GM19238 (cell line): Measurements from ENCODE around the gene LEAP2.

Experiments used
- DNase-seq: peaks from one replicate; pipeline ENCODE4 v3.0.0; 2011; ENCODE audit warnings: low spot score; ENCODE audit not compliant: insufficient read length

The LEAP2 gene

DNA sequence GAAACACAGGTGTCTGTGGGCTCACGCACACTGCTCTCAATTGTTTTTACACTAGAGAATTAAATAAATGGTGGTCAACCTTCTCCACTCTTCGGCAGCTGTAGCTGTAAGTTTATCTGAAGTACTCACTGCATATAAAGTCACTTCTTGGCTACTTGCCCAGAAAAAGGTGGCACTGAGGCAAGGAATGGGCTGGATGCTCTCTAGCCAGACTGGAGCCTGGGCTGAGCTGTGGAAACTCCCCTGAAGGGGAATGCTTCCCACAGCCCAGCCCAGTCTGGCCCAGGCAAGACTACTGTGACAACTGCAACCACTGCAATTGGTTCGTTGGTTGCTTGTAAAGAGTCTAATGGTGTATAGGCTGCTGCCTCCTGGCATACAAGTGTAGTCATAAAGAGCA is 4.5 kb downstream of the LEAP2 start:
- no peak for DNase-seq

DNA sequence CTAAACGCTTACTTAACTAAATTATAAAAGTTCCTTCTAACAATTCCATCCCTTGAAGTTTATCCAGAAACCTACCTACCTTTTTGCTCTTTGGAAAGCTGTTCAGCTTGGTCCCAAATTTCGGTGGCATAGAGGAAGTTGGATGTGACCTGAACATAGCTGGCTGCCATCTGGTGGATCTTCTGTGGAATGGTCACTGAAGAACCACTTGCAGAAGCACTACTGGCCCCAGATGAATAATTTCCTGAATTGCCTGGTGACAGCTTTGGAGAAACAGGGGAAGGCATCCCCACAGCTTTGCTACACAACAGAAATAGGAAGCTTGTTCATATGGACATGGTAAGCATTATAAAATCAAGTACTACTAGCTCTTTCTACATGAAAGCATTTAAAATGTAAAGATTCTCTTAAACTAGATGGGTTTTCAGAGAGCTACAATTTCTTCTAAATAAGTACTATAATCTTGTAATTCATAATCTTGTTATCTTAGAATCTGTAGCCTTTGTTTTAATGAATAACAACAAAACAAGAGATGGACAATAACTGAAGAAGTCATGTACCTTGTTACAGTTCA is 9.9 kb downstream of the LEAP2 start:
- no peak for DNase-seq

DNA sequence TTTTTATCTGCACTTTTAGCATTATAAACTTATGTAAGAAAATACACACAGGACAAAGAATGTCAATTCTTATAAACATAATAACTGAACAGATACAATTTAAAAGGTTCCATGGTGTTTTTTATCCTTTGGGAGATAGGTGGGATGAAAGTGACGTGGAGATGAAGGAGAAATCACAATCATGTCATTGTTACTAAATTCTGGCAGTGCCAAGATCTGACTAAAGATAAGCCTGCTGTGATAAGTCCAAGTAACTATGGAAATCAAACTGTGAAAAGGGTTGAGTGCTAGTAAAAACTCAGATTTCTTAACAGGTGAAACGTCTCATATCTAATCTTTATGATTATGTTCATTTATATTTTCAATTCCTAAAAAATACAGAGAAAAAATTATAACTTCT is 11.1 kb downstream of the LEAP2 start:
- DNase-seq = no peak

DNA sequence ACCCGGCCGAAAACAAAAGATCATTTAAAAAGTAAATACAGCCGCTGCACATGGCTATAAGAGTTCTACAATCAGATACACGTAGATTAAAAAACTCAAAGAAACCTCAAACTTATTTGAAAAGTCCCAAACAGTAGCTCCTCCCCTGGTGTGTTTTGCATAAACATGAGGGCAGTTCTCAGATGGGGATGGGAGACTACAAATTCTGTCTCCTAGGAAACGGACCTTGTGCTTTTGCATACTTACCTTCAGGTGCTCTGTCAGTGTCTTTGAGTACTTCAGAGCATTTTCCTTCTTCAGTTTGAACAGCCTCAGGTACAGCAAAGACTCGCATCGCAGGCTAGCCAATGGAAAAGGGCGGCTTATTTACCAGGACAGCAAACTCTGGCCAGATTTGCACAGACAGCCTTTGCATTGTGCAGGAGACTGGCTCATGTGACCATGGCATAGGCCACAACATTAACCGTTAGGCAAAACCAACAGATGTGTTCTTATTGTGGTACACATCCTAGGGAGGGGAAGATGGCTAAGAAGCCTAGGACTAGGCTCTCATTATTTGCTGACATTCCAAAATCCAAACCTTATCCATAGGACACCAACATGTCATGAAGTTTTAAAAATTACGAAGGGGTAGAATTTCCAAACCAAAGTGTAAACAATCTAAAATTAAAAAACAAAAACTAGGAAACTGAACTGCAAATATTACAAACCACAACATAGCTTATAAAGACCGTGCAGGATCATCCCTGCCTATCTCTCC is 12.8 kb downstream of the LEAP2 start:
- DNase-seq = no peak

DNA sequence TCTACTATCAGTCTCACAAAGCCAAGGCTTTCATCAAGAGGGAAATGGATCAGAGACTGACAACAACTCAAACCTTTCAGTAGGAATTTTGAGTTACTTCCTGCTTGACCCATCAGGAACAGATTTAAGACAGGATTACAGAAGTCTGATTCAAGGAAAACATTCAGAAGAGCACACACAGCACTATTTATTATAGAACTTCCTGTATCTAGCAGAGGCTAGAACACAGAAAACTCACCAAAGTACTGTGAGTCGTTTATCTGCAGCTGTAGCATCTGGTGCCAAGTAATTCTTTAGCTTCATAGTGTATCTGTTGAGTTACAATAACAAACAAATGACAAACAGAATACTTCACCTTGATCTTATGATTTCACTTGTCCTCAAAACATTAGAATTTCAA is 13.8 kb downstream of the LEAP2 start:
- no peak for DNase-seq

DNA sequence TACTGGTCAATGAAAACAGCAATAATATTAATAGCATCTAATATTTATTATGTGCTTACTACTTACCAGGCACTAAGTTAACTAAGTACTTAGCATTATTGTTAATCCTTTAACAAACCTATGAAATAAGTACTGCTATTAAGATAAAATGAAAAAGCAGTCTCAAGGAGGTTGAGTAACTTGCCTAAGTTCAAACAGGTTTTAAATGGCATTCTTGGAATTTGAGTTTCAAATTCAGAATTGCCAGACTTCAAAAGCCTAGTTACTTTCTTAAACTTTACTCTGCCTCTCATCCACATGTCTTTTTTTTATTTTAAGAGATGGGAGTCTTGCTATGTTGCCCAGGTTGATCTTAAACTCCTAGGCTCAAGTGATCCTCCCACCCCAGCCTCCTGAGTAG is 16.0 kb downstream of the LEAP2 start:
- no peak for DNase-seq

DNA sequence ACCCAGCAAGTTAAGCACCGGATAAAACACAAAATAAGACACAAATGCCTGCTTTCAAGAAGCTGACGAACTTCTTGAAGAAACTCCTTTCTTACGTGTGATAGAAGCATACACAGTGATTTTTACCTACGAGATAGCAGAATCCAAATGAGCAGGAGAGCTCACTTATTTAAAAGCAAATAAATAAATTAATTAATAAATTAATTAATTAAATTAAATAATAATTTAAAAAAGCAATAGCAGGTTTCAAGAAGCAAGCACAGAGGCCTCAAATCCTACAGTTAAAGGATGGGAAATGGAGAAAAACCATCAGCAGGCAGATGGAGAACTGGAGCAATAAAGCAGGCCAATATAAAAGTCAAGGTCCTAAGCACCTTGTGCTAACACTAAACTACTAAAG is 17.3 kb downstream of the LEAP2 start:
- no peak for DNase-seq

DNA sequence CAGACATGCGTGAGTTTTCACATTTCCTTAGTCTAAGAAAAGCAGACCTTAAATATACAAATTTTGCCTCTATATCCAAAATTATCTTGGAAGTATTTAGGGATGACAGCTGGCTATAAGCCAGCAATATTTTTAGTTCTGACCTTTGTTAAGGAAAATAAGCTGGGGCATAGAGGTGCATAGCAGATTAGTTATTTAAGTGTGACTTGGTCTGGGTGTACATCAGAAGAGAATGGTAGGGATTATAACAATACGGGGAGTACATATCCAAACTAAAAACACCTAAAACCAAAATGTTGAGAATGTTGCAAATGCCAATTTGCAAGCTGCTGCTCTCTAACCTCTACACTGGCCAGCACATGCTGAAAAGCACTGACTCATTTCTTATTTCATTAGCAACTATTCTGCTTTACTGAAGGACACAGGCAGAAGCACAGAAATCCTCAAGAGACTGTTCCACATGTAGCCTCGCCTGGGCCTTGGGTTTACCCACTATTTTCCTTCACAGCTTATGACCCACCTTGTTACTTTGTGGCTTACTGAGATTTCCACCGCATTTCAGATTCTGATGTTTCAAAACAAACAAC is 22.3 kb downstream of the LEAP2 start:
- no peak for DNase-seq

DNA sequence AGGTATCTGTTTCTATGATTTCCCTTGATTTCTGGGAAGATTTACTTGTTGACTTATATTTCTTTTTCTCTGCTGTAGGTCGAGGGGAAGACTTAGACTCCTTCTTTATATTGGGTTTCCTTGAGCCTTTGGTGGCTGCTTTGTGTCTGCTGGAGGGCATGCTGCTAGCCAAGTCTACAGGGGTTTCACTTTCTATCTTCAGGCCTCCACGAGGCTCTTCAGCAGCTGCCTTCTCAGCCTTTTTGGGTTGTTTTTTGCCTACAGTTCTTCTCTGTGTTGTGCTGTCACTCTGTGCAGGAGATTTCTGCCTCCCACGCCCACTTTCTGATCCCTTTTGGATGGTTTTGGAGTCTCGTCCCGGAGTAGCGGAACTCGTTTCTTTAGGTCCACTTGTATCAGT is 23.2 kb downstream of the LEAP2 start:
- peak; percentile 9 for DNase-seq

DNA sequence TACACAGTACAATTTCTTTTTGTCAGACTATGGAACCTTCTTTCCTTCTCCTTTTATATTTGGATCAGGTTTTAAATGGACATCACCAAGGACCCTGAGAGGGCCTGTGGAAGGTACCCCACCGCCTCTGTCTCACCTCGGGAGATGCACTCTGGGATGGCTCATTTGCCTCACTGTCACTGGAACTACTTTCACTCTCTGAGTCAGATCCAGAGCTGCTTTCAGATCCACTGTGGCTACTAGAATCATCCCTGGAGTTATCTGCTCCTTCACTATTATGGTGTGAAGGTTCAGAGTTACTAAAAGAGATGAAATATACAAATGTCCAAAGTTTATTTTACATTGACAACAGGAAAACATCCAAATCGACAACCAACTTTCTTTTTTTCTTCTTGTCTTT is 24.6 kb downstream of the LEAP2 start:
- no peak for DNase-seq

DNA sequence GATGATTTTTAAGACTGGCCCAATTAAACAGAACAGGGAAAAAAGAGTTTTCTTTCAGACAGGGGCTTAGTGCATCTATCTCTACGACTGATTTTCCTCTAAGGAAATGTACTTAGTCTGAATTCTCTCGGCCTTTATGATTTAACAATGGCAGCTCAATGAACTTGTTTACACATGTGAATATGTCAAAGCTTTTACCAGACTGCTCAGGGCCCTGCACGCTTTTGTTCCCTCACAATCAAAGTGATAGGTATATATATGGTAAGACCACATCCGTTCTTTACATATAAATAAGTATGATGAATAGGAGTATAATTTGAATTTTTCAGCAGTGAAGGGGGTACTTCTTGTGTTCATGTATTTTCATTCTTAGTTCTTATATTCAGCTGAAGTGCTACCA is 27.6 kb downstream of the LEAP2 start:
- no peak for DNase-seq

DNA sequence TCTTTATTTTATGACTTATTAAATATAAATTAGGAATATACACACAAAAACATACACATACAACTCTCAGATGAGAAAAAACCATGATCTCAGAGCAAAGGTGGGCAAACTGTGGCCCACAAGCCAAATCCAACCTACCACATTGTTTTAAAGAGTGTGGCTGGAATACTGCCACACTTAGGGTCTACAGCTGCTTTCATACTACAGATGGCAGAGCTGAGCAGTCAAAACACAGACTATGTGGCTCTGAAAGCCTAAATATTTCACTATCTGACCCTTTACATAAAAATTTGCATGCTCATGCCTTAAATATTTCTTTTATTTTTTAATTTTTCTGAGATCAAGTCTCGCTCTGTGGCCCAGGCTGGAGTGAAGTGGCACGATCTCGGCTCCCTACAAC is 28.3 kb downstream of the LEAP2 start:
- no peak for DNase-seq

DNA sequence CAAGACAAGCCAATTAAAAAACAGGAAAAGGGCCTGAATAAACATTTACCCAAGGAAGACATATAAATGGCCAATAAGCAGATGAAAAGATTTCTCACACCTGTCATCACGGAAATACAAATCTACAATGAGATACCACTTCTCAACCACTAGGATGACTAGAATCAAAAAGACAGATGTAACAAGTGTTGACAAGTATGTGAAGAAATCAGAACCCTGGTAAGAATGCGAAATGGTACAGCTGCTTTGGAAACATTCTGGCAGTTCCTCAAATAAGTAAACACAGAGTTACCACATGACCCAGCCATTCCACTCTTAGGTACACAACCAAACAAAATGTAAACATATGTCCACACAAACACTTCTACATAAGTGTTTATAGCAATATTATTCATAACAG is 32.5 kb downstream of the LEAP2 start:
- DNase-seq = no peak

DNA sequence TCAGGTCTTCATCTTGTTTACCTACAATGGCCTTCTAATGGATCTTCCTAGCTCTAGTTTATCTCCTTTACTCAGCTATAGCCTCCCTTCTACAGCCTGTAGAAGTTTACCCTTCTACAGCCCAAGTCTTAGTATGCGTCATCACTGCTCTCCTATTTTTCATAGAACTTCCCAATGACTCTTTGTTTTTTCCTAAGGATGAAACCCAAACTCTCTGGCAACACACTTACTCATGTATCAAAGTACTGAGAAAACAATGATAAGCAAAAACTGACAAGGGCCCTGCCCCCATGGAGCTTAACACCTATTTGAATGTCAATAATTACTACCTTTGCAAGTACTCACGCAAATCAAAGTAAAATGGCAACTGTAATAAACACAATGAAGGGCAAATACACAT is 33.7 kb downstream of the LEAP2 start:
- DNase-seq = no peak

DNA sequence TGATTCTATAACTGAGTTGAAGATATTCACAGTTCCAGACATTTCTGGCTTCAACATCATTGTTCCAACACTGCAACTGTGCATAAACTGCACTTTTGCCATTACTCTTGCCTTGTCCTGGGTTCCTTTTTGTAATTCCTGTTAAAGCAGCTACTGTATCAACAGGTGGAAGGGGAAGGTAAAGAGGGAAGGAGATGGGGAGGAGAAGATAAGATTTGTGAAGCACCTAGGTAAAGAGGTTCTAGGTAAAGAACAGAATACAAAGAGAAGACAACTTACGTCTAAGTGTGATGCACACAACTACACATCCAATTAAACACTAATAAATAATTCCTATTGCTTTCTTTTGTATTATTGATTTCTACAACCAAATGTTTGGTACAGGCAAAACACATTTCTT is 36.2 kb downstream of the LEAP2 start:
- no peak for DNase-seq

DNA sequence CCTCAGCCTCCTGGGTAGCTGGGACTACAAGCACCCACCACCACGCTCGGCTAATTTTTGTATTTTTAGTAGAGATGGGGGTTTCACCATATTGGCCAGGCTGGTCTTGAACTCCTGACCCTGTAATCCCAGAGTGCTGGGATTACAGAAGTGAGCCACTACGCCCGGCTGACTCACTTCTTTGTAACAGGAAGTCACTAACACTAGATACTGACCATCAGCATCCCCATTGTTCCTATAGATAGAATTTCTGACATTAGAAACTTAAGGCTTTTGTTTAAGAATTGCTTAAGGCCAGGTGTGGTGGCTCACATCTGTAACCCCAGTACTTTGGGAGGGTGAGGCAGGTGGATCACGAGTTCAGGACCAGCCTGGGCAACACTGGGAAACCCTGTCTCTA is 42.2 kb downstream of the LEAP2 start:
- no peak for DNase-seq

DNA sequence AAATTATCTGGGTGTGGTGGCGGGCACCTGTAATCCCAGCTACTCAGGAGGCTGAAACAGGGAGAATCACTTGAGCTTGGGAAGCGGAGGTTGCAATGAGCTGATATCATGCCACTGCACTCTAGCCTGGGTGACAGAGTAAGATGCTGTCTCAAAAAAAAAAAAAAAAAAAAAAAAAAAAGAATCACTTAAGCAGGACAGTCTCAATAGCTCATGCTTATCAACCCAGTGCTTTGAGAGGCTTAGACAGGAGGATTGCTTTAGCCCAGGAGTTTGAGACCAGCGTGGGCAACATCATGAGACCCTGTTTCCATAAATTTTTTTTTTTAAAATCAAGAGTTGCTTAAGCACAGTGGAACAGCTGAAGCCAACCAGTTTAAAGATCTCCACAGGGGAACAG is 42.6 kb downstream of the LEAP2 start:
- DNase-seq = no peak
